Smooth muscle cell (in vitro differentiated cells): ENCODE data around the gene ASTN2. TPM values are rescaled to one million over a fixed set of nuclear protein-coding genes. Genes with fewer than 3 reads are reported as not detected.

ENCODE experiments used
- DNase-seq: peaks from one replicate; lab custom pipeline; 2025; ENCODE audit not compliant: unreplicated experiment; lab: John Stamatoyannopoulos, UW
- H2AFZ ChIP-seq: fragments of 200-600 bp; sonication (generic); 2 replicates; pipeline ENCODE4 v1.6.0; 2016; ENCODE audit warnings: antibody characterized with exemption, low read depth, mild to moderate bottlenecking
- H3F3A ChIP-seq: fragments of 200-600 bp; sonication (generic); 2 replicates; pipeline ENCODE4 v1.6.0; 2017; ENCODE audit warnings: antibody characterized with exemption, low read depth
- H3K27ac ChIP-seq: fragments of 200-600 bp; sonication (generic); 2 replicates; pipeline ENCODE4 v1.5.1; 2016; ENCODE audit warnings: low read depth, mild to moderate bottlenecking
- H3K27me3 ChIP-seq: fragments of 200-600 bp; sonication (generic); 2 replicates; pipeline ENCODE4 v1.6.1; 2016; ENCODE audit warnings: low read depth, mild to moderate bottlenecking
- H3K36me3 ChIP-seq: fragments of 200-600 bp; sonication (generic); 2 replicates; pipeline ENCODE4 v1.5.1; 2016; ENCODE audit warnings: low read depth
- H3K4me1 ChIP-seq: fragments of 200-600 bp; sonication (generic); 2 replicates; pipeline ENCODE4 v1.5.1; 2016; ENCODE audit warnings: low read depth
- H3K4me2 ChIP-seq: fragments of 200-600 bp; sonication (generic); 2 replicates; pipeline ENCODE4 v1.6.0; 2016; ENCODE audit warnings: mild to moderate bottlenecking
- H3K4me3 ChIP-seq: fragments of 200-600 bp; sonication (generic); 2 replicates; pipeline ENCODE4 v1.5.1; 2016; ENCODE audit warnings: mild to moderate bottlenecking
- H3K79me2 ChIP-seq: fragments of 200-600 bp; sonication (generic); 2 replicates; pipeline ENCODE4 v1.6.0; 2016; ENCODE audit warnings: low read depth, mild to moderate bottlenecking
- H3K9ac ChIP-seq: fragments of 200-600 bp; sonication (generic); 2 replicates; pipeline ENCODE4 v1.6.0; 2016; ENCODE audit warnings: low read depth
- H3K9me3 ChIP-seq: fragments of 200-600 bp; sonication (generic); replicated peaks from 2 replicates; pipeline ENCODE4 v1.5.1; 2016; ENCODE audit warnings: low read depth
- H4K20me1 ChIP-seq: fragments of 200-600 bp; sonication (generic); 2 replicates; pipeline ENCODE4 v1.6.0; 2016; ENCODE audit warnings: low read depth
- WGBS: methylation state at CpG from one replicate; pipeline ENCODE4 v1.1.7; 2016; ENCODE audit warnings: low lambda C conversion rate; 5-methylcytosine and 5-hydroxymethylcytosine counted together
- polyA plus RNA-seq: library from polyadenylated mRNA; unstranded; fragments of >200 nt; fragmentation: Nextera tagmentation; extraction: Ambion mirVana; gene quantifications from 2 replicates; pipeline ENCODE4 v1.2.1, GENCODE V29; 2016
- total RNA-seq: library from RNA; depleted of rRNA; stranded (reverse); fragments of >200 nt; gene quantifications from 2 replicates; pipeline ENCODE4 v1.2.3, GENCODE V29; 2014
- TF ChIP-seq, protein P1 (sequence below): fragments of 200-600 bp; sonication (generic); IDR thresholded peaks from 2 replicates; pipeline ENCODE4 v1.5.1; 2017; ENCODE audit warnings: borderline replicate concordance, mild to moderate bottlenecking, antibody characterized with exemption; ENCODE audit not compliant: insufficient read depth, poor library complexity, severe bottlenecking

The ASTN2 gene
- total and polyA plus RNA-seq, 2 experiments from 2014 or later = 6.5 to 6.7 TPM

- H4K20me1 ChIP-seq = no peaks in the 10 kb centered on the region
- 100% methylated on average over 2 of the region's 2 CpGs for whole genome bisulfite sequencing
- DNase-seq = no peak
These were observed 293.5 kb downstream of the ASTN2 start for GRCh38 chr9:117121316-117121715.

DNA sequence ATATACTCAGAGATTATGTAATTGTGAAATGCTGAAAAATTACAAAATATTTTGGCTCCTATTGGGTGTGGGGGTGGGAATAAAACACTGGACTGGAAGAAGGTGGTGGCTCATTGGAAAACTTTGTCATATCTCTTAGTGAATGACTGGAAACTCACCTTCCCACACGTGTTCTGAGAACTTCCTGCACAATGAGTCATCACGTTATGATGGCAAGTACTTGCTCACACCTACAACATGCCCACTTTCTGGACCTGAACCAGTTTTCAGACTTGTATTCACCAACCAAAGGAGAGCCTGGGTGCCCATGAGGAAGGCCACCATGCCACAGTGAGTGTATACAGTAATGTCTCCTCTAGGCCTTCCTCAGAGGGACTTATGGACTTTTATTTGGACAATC is 294.8 kb downstream of the ASTN2 start:
- H3K36me3 ChIP-seq = no peaks in the 10 kb centered on the region
- H3K4me2 ChIP-seq = no peak overlapping the region
- H2AFZ ChIP-seq = no peak overlapping the region
- H3K9me3 ChIP-seq = no peaks in the 10 kb centered on the region
- 85% methylated on average over 2 of the region's 2 CpGs for WGBS
- TF ChIP-seq, protein P1, sequence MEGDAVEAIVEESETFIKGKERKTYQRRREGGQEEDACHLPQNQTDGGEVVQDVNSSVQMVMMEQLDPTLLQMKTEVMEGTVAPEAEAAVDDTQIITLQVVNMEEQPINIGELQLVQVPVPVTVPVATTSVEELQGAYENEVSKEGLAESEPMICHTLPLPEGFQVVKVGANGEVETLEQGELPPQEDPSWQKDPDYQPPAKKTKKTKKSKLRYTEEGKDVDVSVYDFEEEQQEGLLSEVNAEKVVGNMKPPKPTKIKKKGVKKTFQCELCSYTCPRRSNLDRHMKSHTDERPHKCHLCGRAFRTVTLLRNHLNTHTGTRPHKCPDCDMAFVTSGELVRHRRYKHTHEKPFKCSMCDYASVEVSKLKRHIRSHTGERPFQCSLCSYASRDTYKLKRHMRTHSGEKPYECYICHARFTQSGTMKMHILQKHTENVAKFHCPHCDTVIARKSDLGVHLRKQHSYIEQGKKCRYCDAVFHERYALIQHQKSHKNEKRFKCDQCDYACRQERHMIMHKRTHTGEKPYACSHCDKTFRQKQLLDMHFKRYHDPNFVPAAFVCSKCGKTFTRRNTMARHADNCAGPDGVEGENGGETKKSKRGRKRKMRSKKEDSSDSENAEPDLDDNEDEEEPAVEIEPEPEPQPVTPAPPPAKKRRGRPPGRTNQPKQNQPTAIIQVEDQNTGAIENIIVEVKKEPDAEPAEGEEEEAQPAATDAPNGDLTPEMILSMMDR = no peak
- no peaks in the 10 kb centered on the region for H3K79me2 ChIP-seq
- DNase-seq = no peak
- no peak overlapping the region for H3K27ac ChIP-seq
- H4K20me1 ChIP-seq = no peaks in the 10 kb centered on the region
- H3K27me3 ChIP-seq = no peaks in the 10 kb centered on the region
- no peak overlapping the region for H3K4me3 ChIP-seq
- no peaks in the 10 kb centered on the region for H3F3A ChIP-seq
- no peak overlapping the region for H3K9ac ChIP-seq
- H3K4me1 ChIP-seq = no peaks in the 10 kb centered on the region

More at GRCh38 chr9:117121316-117121715, 293.5 kb downstream of the ASTN2 start:
- no peaks in the 10 kb centered on the region for H3K79me2 ChIP-seq
- no peak overlapping the region for H3K9ac ChIP-seq
- H2AFZ ChIP-seq = no peak overlapping the region
- TF ChIP-seq, protein P1 = no peak
- H3K36me3 ChIP-seq = no peaks in the 10 kb centered on the region
- no peaks in the 10 kb centered on the region for H3K4me1 ChIP-seq
- H3K27me3 ChIP-seq = no peaks in the 10 kb centered on the region
- no peaks in the 10 kb centered on the region for H3F3A ChIP-seq
- no peak overlapping the region for H3K4me3 ChIP-seq
- H3K9me3 ChIP-seq = no peaks in the 10 kb centered on the region
- no peak overlapping the region for H3K4me2 ChIP-seq
- H3K27ac ChIP-seq = no peak overlapping the region

DNA sequence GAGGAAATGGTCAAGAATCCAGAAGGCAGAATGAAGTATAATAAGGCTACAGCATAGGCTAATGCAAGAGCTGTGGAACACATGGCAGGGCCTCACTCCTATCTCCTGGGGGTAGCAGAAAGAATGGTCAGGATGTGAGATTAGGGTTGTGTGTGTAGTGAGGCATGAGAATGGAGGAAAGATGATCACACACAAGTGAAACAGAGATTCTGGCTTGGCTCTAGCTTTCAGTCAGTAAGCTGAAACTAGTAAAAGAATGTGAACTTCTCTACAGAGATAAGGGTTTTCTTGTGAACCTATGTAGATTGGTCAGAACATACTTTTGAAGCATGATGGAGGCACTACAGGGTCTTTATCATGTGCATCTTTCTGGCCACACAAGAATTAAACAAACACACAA is 298.8 kb downstream of the ASTN2 start:
- H3K9ac ChIP-seq = no peak overlapping the region
- H2AFZ ChIP-seq = no peak overlapping the region
- no peaks in the 10 kb centered on the region for H3K27me3 ChIP-seq
- no peaks in the 10 kb centered on the region for H4K20me1 ChIP-seq
- DNase-seq = no peak
- TF ChIP-seq, protein P1 = no peak
- H3K4me2 ChIP-seq = no peak overlapping the region
- no peak overlapping the region for H3K4me3 ChIP-seq
- no peaks in the 10 kb centered on the region for H3K36me3 ChIP-seq
- no peaks in the 10 kb centered on the region for H3K79me2 ChIP-seq
- H3K9me3 ChIP-seq = no peaks in the 10 kb centered on the region
- H3F3A ChIP-seq = no peaks in the 10 kb centered on the region
- H3K4me1 ChIP-seq = no peaks in the 10 kb centered on the region
- H3K27ac ChIP-seq = no peak overlapping the region

GRCh38 chr9:117114768-117115167 is 300.1 kb downstream of the ASTN2 start:
- Histone ChIP-seq H3K36me3 (no peaks in the 10 kb centered on the region), H3K9ac (no peak overlapping the region), H3K27me3 (no peaks in the 10 kb centered on the region), H3K4me3 (no peak overlapping the region), H4K20me1 (no peaks in the 10 kb centered on the region), H2AFZ (no peak overlapping the region), H3K4me2 (no peak overlapping the region), H3K9me3 (no peaks in the 10 kb centered on the region), H3F3A (no peaks in the 10 kb centered on the region), H3K79me2 (no peaks in the 10 kb centered on the region), H3K27ac (no peak overlapping the region), H3K4me1 (no peaks in the 10 kb centered on the region)
- no peak for DNase-seq
- 43% methylated on average over 2 of the region's 2 CpGs for WGBS
- TF ChIP-seq, protein P1 = no peak
